GM21576 (cell line): ENCODE data around the gene INAFM2.
A peak's percentile ranks its signal among the peaks of the same experiment; 100 is the strongest.

Source experiments
- ATAC-seq: cut with Tn5 transposase; IDR thresholded peaks from one replicate; pipeline ENCODE4 v1.9.1; 2021; ENCODE audit warnings: mild to moderate bottlenecking, moderate library complexity; ENCODE audit not compliant: unreplicated experiment

The INAFM2 gene

DNA sequence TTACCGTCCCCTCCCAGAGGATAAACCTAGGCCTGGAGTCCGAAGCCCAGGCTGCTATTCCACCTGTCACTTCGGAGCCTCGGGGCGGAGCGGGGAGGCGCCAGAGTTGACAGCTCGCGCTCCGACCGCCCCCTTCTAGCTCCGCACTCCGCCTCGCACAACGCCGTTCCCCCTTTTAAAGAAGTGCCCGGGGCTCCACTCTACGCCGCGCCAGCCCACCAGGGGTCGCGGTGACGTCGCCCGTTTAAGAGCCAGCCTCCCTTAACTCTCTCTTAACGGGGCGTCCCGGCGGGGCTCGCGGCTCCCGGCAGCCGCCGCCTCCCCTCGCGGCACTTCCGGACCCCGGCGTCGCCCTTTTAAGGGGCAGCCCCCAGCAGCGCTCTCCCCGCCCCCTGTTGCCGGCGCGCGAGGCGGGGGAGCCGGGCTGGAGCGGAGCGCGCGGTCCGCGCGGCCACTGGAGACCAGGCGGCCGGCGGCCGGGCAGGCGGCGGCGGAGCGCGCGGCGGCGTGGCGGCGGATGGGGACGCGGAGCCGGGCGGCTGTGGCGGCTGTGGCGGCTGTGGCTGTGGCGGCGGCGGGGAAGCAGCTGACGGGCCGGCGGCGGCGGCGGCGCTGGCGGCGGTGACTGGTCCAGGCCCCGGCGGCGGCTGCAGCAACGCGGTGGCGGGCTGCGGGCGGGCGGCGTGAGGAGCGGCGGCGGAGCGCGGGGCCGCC is at the start of gene INAFM2:
Gene INAFM2, plus strand, starts transcription at position 454 of the 714 bp plus-strand sequence. CDS start 364 bp downstream, outside the sequence.
- ATAC-seq, result peak; percentile 83

DNA sequence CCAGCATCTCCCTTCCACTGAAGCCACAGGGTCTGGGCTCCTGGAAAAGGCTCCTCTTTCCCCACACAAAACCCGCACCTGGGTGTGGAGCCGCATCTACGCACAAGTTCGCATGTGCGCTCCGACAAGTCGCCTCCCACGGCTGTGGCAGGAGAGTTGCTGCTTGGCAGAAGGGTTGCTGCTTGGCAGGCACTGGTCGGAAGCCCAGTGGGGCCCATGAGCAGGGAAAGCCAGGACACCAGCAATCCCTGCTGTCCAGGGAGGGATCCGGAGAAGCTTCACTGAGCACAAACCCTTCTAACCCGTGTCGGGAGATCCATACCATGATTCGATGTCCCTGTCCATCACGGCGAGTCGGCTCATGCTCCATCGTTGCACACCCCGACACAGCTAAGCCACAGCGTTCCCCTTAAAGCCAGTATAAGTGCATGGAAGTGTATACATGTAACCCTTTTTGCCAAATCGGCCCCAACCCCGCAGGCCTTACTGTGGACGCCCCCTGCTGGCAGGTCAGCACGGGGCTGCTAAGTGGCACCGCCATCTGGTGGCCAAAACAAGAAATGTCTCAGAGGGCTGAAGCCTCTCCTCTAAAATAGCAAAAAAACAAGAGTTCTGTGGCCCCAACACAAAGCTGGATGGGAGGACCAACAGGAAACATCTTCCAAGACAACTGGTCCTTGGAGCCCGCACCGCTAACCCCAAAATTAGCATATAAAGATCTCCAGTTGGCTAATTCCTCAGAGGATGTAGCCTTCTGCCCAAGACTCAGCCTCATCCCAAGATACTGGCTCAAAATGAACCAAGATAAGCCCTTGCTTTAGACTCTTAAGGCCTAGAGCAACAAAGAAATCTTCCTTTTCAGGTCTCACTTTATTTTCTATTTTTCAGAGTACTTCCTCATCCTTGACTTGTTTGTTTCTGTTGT is 48.9 kb upstream of the INAFM2 start:
- peak; percentile 43 for ATAC-seq

DNA sequence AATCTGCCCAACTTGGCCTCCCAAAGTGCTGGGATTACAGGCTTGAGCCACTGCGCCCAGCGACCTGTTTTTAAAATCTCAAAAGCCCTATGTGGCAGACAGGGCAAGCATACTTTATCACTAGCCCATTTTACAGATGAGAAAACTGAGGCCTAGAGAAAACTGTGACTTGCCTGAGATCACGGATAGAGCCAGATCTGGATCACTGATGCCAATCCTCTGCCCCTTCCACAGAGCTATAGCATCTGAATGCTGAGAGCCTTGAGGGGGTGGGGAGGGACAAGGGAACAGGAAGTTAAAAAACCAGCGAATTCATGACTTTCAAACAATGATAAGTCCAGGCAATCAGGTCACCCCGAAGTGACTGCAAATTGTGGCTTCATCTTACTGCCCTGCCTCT is 48.0 kb upstream of the INAFM2 start:
- no peak for ATAC-seq

DNA sequence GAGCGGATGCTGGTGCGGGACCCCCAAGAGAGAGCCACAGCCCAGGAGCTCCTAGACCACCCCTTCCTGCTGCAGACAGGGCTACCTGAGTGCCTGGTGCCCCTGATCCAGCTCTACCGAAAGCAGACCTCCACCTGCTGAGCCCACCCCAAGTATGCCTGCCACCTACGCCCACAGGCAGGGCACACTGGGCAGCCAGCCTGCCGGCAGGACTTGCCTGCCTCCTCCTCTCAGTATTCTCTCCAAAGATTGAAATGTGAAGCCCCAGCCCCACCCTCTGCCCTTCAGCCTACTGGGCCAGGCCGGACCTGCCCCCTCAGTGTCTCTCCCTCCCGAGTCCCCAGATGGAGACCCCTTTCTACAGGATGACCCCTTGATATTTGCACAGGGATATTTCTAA is 47.5 kb upstream of the INAFM2 start:
- no peak for ATAC-seq

DNA sequence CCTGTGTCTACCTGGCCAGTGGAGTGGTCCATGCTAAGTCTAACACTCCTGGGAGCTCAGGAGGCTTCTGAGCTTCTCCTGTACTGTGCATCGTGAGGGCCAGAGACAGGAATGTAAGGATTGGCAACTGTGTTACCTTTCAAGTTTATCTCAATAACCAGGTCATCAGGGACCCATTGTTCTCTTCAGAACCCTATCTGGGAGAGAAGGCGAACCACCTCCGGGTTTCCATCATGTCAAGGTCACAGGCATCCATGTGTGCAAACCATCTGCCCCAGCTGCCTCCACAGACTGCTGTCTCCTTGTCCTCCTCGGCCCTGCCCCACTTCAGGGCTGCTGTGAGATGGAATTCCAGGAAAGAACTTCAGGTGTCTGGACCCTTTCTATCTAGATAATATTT is 46.6 kb upstream of the INAFM2 start:
- no peak for ATAC-seq

DNA sequence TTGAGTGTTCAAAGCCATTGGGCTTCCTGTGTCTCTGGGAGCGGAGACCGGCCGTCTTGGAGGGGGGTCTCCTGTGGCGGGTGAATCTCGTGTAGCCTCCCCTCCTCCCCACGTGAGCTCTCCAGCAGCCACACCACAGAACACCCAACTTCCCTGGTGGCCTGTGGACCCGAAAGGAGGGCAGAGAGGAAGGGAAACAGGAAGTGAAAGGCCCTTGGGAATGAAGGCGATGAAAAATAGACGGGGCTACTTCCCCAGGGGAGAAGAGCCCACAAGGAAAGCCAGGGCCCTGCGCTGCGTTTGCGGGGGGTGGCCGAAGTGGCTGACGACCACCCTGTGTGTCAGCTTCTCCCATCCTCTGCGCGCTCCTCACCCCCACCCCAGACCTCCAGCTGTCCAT is 46.0 kb upstream of the INAFM2 start:
- ATAC-seq, result no peak

DNA sequence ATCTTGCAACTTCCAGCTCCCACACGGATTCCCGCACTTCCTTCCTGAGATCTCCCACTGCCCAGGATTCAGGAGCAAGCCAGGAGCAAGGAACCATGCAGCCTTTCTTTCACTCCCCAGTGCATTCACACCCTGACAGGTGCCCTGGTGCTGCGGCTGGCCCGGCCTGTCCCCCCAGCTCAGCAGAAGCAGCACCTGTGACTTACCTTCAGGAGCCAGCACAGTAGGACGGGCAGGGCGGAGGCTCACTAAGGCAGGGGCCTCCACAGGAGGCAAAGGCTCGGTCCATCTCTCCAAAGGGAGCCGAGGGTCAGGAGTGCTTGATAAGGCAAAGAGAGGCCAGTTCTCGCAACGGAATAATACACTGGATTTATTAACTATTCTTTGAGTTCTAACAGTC is 45.5 kb upstream of the INAFM2 start:
- no peak for ATAC-seq

DNA sequence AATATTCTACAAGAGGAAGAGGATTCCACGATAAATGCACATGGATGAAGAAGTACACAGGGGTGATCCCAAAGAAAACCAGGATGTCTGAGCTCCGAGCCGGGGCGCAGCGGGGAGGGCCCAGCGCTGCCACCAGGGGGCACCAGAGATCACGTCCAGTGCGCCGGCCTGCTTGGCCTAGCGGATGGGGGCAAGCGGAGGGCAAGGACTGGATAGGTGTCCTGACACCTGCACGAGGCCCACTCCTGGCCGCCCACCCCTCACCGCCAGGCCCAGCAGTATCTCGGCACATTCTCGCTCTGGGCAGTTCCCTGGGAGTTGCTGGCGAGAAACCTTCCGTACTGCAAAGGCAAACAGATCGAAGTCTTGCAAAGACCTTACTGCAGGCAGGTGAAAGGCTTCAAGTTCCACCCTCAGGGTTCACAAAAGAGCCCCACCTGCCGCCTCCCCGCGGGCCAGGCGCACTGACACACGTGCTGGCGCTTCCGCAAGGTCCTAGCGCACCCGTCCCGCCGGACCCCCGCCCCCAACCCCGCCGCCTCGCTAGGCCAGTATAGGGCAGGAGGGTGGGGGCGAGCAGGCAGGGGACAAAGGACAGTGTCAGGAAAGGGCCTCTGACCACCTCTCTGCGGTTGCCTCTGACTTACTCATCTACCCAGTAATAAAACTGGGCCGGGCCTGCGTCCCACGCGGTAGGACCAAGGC is 43.9 kb upstream of the INAFM2 start:
- ATAC-seq, result no peak

DNA sequence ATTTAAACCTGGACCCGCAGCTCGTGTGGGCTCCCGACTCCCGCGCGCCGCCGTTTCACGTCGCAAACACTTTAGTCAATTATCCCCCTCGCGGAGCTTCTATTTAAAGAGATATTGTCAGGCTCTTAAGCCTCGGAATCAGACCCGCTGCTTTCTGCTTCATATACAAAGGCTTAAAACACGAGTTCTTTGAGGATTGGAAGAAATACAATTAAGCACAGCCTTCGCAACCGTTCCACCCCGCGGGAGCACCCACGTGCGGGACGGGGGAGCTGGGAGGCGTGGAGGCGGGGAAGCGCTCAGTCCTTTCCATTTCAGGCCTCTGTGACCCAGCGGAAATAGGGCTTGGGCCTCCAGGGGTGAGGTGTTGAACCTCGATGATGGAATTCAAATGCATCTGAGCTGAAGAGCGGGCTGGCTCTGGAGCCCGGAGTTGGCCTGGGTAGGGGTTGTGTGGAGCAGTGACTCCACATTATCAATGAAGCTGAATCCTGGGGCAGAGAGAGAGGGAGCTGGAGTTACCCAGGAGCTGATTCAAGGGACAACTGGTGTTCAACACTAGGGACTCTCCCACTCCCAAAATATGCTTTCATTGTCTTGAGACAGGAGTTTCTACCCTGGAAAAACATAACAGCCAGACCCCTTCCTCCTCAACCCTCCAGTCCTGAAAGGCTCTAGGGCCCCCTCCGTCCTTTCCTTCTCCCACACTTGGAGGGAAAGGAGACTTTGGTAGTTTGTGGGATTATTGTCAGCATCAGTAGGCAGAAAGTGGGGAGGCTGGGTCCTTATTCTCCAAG is 43.0 kb upstream of the INAFM2 start:
- ATAC-seq, result no peak

DNA sequence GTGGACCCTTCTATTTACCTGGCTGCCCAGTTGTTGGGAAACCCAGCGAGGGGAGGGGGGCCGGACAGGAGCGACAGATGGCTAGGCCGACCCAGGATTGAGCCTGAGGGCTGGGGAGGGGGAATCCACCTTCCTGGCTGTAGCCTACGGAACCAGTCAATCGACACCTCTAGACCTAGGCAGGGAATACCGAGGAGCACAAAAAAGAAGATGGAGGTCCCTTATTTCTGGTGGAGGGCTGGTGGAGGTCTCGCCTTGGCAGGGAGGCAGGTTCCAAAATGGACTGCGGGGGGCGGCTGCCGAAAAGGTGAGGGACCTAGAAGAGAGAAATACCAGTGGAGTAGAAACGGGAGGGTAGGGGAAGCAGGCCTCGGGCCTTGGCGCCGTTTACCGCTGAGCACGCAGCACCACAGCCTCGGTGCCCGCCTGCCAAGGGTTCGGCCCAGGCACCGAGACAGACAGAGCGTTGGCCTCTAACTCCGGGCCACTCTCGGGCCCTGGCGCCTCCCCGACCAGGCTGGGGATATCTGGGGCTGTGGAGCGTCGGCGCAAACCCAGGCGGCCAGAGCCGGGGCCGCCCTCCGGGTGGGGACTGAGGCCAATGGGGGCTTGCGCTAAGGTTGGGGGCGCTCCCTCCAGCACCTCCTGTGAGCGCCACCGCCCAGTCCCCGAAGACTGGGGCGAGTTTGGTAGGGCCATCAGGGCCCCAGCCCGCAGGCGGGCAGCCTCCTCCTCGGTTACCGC is 42.3 kb upstream of the INAFM2 start:
- ATAC-seq, result no peak

DNA sequence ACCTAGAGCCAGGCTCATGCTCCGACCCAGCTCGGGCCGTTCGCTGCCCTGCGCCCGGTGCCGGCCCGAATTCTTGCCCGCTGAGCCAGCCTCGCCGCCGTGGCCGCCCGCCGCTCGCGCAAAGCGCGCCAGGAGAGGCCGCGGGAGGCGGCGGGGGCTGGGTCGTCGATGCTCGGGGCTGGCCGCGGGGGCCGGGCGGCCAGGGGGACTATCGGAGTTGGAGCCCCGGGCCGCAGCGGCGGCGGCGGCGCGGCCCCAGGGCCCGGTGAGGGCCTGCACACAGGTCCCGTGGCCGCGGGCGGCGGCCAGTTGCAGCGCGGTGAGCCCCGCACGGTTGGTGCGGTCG is 41.7 kb upstream of the INAFM2 start:
- no peak for ATAC-seq

DNA sequence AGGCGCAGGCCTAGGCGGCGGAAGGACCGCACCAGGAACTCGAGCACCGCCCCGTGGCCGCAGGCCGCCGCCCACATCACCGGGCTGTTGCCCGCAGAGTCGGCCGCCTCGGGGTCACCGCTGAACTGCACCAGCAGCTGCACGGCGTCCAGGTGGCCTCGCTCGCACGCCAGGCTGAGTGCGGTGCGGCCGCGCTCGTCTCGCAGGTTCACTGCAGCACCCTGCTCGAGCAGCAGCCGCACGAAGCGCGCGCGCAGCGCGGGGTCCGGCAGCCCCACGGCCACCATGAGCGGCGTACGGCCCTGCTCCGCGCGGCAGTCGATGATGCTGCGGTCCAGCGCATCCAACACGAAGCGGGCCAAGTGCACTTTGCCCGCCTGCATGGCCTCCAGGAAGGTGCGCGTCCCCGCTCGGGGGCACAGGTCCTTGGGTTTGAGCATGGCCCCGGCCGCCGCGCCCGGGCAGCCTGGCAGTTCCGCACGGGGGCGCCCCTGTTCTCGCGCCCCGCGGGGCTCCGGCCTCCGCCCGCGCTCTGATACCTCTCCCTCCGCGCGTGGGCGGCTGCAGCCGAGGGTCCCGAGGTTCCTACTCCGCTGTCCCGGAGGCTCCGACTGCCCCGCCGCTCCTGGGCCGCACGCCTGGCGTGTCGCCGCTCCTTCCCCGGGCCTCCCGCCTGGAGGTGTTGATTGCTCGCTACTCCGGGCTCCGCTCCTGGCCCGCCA is 41.2 kb upstream of the INAFM2 start:
- ATAC-seq, result peak; percentile 43

DNA sequence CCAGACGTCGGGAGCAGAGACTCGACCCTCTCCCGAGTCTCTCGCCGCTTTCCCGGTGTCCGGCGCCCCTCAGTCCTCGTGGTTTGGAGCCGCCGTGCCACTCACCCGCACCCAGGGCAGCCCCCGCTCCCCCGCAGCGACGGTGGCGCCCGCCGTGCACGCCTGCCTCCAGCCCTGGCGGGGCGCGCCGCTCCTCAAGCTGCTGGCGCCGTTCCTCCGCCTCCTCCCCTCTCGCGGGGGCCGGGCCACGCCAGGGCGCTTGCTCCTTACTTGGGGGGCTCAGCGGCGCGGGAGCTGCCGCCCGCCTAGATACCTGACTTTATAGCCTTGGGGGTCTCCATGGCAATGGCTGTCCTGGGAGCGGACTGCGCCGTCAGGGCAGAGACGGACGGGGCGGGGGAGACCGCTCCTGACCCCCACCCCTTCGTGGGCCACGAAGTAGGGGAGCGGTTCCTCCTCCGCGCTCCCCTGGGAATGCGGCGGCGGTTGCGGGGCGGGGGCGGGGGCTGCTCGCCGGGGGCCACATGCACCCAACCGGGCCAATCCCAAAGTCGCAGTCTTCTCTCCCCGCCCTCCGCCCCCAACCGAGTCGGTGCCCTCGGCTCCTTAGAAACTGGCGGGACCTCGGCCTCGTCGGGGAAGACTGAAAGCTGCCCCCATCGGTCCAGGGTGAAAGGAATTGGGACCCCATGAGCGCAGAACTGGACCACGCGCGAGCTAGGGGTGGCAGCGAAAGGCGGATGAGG is 40.5 kb upstream of the INAFM2 start, which contains the start of gene ANKRD63:
Gene ANKRD63, minus strand, starts transcription at position 196 of the 746 bp plus-strand sequence. CDS start 478 bp downstream, outside the sequence.
- ATAC-seq, result peak; percentile 37

DNA sequence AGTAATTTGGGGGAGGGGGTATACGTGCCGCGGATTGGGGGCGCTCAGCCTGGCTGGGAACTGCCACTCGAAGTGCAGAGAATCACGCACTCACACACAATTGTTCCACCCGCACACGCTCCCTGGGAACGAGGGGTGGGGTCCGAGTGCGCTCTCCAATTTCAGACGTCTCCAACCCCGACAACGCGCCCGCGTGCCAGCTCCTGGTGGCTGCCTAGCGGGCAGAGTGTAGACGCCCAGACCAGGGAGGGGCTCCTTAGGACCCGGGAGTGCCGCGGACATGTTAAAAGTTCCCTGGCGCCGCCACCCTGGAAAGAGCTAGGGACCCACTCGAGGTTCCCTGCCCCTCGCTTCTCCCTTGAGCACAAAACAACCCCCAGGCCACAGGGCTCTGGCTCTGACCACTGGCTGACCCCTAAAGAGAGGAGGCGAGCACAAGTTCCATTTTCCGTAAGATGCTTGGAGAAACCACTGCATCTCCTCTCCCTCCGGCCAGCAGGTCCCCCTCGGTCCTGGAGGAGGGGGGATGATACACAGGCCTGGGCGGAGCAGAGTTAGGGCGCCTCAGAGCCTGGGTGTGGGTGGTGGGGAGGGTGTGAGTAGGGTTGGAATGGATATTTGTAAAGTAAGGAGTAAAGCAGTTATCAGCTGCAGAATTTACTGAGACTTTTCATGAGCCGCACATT is 39.7 kb upstream of the INAFM2 start:
- no peak for ATAC-seq

DNA sequence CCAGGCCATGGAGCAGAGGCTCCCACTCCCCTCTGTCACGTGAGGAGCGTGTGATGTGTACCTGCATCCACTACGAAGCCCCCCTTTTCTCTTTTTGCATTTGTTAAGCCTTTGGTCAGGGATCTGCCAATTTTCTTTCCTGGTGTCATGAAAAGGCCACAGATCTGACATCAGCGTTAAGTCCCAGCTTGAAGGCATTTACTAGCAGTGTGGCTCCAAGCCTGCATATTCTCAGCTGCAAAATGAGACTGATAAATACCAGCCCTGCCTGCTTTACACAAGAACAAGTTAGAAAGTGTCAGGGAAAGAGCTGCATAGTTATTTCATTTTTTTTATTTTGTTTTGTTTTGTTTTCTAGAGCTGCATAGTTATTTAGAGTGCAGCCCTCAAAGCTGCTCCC is 38.3 kb upstream of the INAFM2 start:
- ATAC-seq, result no peak

DNA sequence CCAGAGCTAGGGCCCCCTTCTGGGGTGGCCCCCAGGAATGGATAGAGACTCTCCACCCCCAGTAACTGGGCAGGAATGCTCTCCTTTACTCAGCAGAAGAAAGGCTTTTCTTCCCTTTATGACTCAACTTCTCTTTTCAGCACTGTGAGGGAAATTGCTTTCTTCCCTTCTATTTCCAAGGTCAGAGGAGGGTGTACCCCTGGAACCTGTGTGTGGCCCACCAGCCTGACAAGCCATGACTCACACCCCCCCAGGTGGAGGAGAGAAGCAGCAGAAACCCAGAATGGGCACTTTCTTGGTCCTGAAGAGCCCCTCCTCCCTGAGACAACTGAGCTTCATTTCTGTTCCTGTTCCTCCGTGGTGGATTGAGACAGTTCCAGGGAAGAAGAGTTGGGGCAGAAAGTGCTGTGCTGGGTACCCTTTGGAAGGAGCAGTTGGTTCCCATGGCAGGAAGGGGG is 37.9 kb upstream of the INAFM2 start:
- no peak for ATAC-seq

DNA sequence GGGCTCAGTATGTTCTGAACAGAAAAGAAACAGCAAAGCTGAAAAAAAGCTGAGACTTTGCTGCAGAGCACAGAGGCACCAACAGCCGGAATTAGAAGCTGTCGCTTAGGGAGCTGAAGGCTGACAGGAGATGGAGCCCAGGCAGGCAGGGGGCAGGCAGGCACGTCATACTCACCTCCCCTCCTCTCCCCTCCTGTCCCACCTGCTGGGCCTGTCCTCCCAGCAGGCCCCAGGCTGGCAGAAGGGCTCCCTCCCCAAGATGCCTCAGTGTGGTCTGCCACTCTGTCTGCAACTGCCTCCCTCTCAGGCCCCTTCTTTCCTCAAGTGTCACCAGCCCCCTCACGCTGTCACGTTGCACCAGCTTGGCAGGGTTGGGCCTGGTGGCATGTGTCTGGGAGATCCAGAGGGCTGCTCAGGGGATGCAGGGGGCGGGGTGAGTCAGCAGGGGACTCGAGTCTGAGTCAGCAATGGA is 37.4 kb upstream of the INAFM2 start:
- ATAC-seq, result no peak

DNA sequence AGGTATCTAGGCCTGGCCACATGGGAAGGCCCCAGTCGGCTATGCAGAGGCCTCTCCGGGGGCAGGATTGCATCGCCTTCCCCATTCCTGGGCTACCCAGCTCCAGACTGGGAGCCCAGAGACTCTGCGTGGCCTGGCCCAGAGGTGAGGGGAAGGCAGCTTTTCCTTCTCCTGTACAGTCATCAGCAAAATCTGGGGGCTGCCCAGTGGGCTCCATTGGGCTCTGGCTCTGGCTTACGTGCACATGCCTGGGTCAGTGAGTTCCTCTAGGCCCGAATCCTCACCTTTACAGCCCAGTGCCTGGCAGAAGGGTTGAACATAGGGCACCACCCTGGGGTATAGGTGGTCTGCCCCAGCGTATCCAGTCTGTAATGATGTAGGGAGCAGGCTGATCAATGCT is 36.7 kb upstream of the INAFM2 start:
- ATAC-seq, result no peak
